Adrenal gland (tissue), 12 donors: ENCODE measurements around the gene FOXA3. TPM values are rescaled to one million over a fixed set of nuclear protein-coding genes. Genes with fewer than 3 reads are reported as not detected.

ENCODE experiments used
- DNase-seq, 7 donors: peaks; one replicate each; pipeline ENCODE4 v3.0.0-alpha.2; 2019 to 2020
- H3K27ac ChIP-seq, 5 donors: fragments of 200-600 bp; sonication (generic) in 4 of 5; 1 replicate in 3 of 5; 2 replicates in 2 of 5; pipeline versions ENCODE4 v1.5.1 to v1.8.0; 2016 to 2020; ENCODE audit warnings: mild to moderate bottlenecking in 1 of 5
- H3K27me3 ChIP-seq: fragments of 200-600 bp; 2 replicates; pipeline ENCODE4 v1.8.0; 2021
- H3K36me3 ChIP-seq, 2 donors: fragments of 200-600 bp; replicated peaks in 1 of 2; 1 replicate in 1 of 2; 2 replicates in 1 of 2; pipeline versions ENCODE4 v1.5.1 to v1.8.0; 2018 to 2022
- H3K4me1 ChIP-seq, 2 donors: fragments of 200-600 bp; replicated peaks in 1 of 2; 1 replicate in 1 of 2; 2 replicates in 1 of 2; pipeline versions ENCODE4 v1.5.1 to v1.8.0; 2018 to 2021
- H3K4me3 ChIP-seq, 4 donors: fragments of 200-600 bp; sonication (generic) in 3 of 4; one replicate each; pipeline ENCODE4 v1.5.1; 2016 to 2018
- H3K9me3 ChIP-seq, 3 donors: fragments of 200-600 bp; sonication (generic) in 1 of 3; replicated peaks in 1 of 3; 1 replicate in 2 of 3; 2 replicates in 1 of 3; pipeline versions ENCODE4 v1.5.1 to v1.8.0; 2016 to 2021
- POLR2A ChIP-seq, 2 donors: fragments of 450-650 bp; IDR thresholded peaks; one replicate each; pipeline ENCODE4 v1.6.1; 2017; ENCODE audit warnings: antibody characterized with exemption in 2 of 2, mild to moderate bottlenecking in 2 of 2, moderate library complexity in 1 of 2
- WGBS, 4 donors: extraction: QIAGEN DNeasy Blood & Tissue Kit in 2 of 4; methylation state at CpG; one replicate each; pipeline versions ENCODE4 v1.1.5 to v1.1.7; 2013 to 2017; 5-methylcytosine and 5-hydroxymethylcytosine counted together
- intact Hi-C, 2 donors: fragments of 100-400 bp; cut with DNase I; formaldehyde crosslinking; loops; one replicate each; pipeline versions ENCODE4 v1.14.1 to v1.15.0; 2022 to 2023
- polyA plus RNA-seq, 3 donors: library from polyadenylated mRNA; stranded (reverse); fragments of 200-250 nt in 2 of 3; fragments of 350-450 nt in 1 of 3; fragmentation: Illumina TruSeq in 1 of 3; extraction: RNeasy Lipid Tissue Mini Kit (QIAGEN cat#74804) in 1 of 3; gene quantifications; one replicate each; pipeline ENCODE4 v1.2.3, GENCODE V29; 2013 to 2014
- total RNA-seq, 9 donors: library from RNA; depleted of rRNA in 4 of 9; stranded (reverse); fragments of >200 nt in 4 of 9; fragments of 120-200 nt in 1 of 9; fragmentation: NEBNext Ultra II Directional in 1 of 9; extraction: Animal tissue kit (Norgen Biotek cat#: 25700) in 1 of 9; gene quantifications; one replicate each; pipeline versions ENCODE4 v1.1.0 to v1.2.4, GENCODE V29; 2013 to 2023
- TF ChIP-seq, protein P1 (sequence below), 6 experiments: fragments of 450-650 bp in 4 of 6; fragments of 200-600 bp in 2 of 6; sonication (generic) in 1 of 6; IDR thresholded peaks; 1 replicate in 5 of 6; 2 replicates in 1 of 6; pipeline versions ENCODE4 v1.5.1 to v1.8.0; 2016 to 2021; ENCODE audit warnings: antibody characterized with exemption in 6 of 6, mild to moderate bottlenecking in 2 of 6, moderate library complexity in 1 of 6
- donor health status: healthy with polysubstance abuse.
- donor health status: Bipolar disorder and iron deficiency.
- donor health status: DM: yes; HTN: yes; CAD: no.
- donor health status: DM: no; HTN: no; CAD: no.
- donor health status: DM: no; HTN: no; CAD: no.
- donor health status: DM: yes; HTN: yes; CAD: no.

The FOXA3 gene
- total and polyA plus RNA-seq, 12 donors = 0.03 to 0.94 TPM; not detected in 10

DNA sequence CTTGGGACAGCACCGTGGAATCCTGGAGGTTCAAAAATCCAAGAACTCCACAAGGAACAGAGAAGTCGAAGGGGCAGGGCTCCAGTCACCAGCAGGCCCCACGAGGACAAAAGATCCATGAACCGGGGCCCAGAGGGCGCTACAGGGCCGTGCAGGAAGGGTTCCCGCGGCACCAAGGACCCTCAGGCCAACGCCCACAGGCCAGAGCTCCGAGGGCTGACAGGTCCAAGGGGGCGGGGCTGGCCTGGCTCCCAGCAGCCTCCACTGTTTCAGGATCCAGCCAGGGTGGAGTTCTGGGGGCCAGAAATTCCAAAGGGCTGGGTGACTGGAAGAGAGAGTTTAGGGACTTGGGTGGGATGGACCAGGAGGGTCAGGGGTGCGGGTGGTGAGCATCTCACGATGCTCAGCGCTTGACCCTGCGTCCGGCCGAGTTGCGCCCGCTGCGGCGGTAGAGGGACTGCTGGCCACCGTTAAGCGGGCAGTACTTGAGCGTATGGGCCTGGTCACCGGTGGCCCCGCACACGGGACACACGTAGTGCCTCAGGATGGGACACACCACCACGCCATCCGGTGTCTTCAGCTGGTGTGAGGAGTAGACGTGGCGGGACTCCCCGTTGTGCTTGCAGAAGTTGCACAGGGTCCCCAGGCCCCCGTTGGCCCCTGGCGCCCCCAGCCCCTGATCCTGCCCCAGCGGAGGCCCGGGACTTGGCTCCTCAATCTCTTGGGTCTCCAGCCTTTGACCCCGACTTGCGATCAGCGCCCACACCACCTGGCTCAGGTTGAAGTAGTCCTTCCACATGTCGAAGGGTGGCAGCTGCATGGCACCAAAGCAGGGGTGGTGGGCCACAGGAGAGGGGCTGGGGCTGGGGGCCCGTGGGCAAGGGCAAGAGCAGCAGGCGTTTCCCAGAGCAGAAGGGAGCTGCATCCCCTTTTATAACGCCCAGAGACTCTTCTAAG is 50.0 kb downstream of the FOXA3 start, which contains the start of gene NANOS2:
Gene NANOS2 (minus strand): TSS at position 905 of the 957 bp plus-strand sequence. CDS start 85 bp downstream, at position 820.
- no peaks in the 10 kb centered on the region for H3K9me3 ChIP-seq

DNA sequence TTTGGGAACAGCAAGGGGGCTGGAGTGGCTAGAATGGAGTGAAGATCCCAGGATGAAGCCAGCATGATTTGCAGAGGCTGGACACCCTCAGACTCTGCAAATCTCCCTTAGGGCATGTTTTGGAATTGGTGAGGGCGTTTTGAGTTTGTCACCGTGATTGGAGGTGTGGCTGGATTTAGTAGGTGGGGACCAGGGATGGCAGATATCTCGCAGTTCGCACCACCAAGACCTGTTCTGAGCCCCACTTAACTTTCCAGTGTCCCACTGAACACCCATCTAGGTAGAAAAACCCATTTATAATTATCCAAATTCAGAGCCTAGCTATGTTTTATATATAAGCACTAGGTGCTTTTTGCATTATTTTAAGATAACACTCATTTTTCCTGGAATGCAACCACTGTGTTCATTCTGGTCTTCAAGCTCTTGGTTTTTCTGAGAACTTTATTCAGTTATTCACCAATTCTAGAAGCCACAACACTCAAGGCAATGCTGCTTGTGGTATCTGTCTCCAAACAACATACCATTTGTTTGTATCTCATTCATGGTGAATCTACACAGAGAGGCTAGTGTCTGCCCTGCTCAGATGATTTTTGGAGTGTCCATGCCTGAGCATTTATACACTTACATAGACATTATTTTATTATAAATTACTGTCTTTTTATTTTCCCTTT is 53.4 kb downstream of the FOXA3 start:
- TF ChIP-seq, protein P1, sequence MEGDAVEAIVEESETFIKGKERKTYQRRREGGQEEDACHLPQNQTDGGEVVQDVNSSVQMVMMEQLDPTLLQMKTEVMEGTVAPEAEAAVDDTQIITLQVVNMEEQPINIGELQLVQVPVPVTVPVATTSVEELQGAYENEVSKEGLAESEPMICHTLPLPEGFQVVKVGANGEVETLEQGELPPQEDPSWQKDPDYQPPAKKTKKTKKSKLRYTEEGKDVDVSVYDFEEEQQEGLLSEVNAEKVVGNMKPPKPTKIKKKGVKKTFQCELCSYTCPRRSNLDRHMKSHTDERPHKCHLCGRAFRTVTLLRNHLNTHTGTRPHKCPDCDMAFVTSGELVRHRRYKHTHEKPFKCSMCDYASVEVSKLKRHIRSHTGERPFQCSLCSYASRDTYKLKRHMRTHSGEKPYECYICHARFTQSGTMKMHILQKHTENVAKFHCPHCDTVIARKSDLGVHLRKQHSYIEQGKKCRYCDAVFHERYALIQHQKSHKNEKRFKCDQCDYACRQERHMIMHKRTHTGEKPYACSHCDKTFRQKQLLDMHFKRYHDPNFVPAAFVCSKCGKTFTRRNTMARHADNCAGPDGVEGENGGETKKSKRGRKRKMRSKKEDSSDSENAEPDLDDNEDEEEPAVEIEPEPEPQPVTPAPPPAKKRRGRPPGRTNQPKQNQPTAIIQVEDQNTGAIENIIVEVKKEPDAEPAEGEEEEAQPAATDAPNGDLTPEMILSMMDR (IDR thresholded peaks at IDR 0.05) = no peak
- TF ChIP-seq POLR2A (IDR thresholded peaks at IDR 0.05) = no peak
- 52 to 71% (median 62%) methylated on average over 4 of the region's 4 CpGs for WGBS, 4 donors
- Histone ChIP-seq H3K9me3 (no peaks in the 10 kb centered on the region), H3K4me1 (no peaks in the 10 kb centered on the region), H3K27me3 (no peaks in the 10 kb centered on the region), H3K36me3 (no peaks in the 10 kb centered on the region), H3K27ac (no peak overlapping the region), H3K4me3 (no peak overlapping the region)
- intact Hi-C loops = no loop called here
- no peak for DNase-seq

More for the DNA sequence above, 50.0 kb downstream of the FOXA3 start, which contains the start of gene NANOS2:
- no peaks in the 10 kb centered on the region for H3K36me3 ChIP-seq
- TF ChIP-seq POLR2A (IDR thresholded peaks at IDR 0.05) = no peak
- TF ChIP-seq, protein P1 (IDR thresholded peaks at IDR 0.05) = no peak
- no peak within 1 kb of the TSS for H3K27ac ChIP-seq
- DNase-seq = no peak
- H3K27me3 ChIP-seq = no peaks in the 10 kb centered on the region
- 41 to 74% (median 66%) methylated on average over 22 to 44 of the region's 44 CpGs for WGBS, 4 donors
- intact Hi-C loops = no loop called here
- no peak within 1 kb of the TSS for H3K4me3 ChIP-seq
- H3K4me1 ChIP-seq = no peaks in the 10 kb centered on the region

DNA sequence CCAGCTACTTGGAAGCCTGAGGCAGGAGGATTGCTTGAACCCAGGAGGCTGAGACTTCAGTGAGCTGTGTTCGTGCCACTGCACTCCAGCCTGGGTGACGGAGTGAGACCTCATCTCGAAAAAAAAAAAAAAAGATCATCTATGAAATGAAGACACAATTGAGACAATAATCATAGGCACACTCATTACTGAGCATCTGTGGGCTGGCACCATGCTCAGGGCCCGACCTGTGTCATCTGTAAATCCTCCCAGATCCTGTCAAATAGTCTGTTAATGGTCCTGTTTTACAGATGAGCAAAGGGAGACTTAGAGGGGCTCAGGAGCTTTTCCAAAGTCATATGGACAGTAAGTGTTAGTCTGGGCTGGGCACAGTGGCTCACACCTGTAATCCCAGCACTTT is 54.6 kb downstream of the FOXA3 start:
- no peaks in the 10 kb centered on the region for H3K27me3 ChIP-seq
- no peaks in the 10 kb centered on the region for H3K9me3 ChIP-seq
- intact Hi-C loops = no loop called here
- H3K36me3 ChIP-seq = no peaks in the 10 kb centered on the region
- 62 to 65% (median 64%) methylated on average over 4 of the region's 4 CpGs for WGBS, 4 donors
- DNase-seq = no peak
- no peak overlapping the region for H3K27ac ChIP-seq
- H3K4me1 ChIP-seq = no peaks in the 10 kb centered on the region
- TF ChIP-seq, protein P1 (IDR thresholded peaks at IDR 0.05) = no peak
- TF ChIP-seq POLR2A (IDR thresholded peaks at IDR 0.05) = no peak
- H3K4me3 ChIP-seq = no peak overlapping the region

DNA sequence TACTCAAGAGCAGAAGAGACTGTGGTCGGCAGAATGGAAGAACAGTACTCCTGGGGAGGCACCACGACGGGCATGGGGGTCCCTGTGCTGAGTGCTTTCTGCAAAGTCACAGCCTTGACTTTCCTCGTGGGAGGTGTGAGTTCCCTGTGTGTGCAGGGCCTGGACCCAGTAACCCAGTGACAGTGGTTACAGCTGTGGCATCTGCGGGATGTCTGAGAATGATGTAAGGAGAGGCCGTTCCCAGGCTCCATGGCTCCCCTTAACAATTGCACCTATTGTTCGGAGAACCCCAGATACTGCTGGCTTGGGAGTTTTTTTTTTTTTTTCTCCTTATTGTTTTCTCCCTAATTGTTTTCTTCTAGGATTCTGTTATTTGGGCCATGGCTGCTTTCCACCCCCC is 55.6 kb downstream of the FOXA3 start:
- WGBS, 4 donors = 50 to 63% (median 56%) methylated on average over 5 to 7 of the region's 7 CpGs
- DNase-seq = no peak
- no peaks in the 10 kb centered on the region for H3K36me3 ChIP-seq
- no peaks in the 10 kb centered on the region for H3K9me3 ChIP-seq
- no peak overlapping the region for H3K4me3 ChIP-seq
- no peak overlapping the region for H3K27ac ChIP-seq
- intact Hi-C loops = no loop called here
- no peaks in the 10 kb centered on the region for H3K4me1 ChIP-seq
- H3K27me3 ChIP-seq = no peaks in the 10 kb centered on the region
- no peak for TF ChIP-seq POLR2A (IDR thresholded peaks at IDR 0.05)
